HG02981 (cell line): ENCODE data around the gene PPP1R14C.

Source experiments
- ATAC-seq: cut with Tn5 transposase; IDR thresholded peaks from one replicate; pipeline ENCODE4 v1.9.1; 2021; ENCODE audit warnings: mild to moderate bottlenecking, moderate library complexity; ENCODE audit not compliant: unreplicated experiment

PPP1R14C gene

GRCh38 chr6:150142670-150143515 lies at the start of gene PPP1R14C:
TSS of gene PPP1R14C (plus strand) at chr6:150143044. CDS start at chr6:150143193, 149 bp downstream.
- ATAC-seq, result no peak

DNA sequence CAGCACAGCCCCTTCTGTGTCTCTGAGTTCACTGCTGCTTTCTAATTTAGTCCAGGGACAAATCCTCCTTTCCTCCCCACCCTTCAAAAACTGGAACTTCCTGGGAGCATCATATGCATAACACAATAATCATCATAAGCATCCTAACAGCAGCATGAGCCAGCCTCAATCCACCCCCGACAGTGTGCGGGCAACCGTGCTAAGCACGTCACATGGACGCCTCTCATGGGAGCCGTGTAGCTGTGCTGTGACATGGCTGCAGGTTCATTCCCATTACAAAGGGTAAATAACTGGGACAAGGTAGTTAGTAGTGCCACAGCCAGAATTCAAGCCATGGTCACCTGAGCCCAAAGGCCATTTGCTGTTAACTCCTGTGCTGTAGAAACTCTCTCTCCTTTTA lies 49.4 kb upstream of the PPP1R14C start:
- no peak for ATAC-seq

DNA sequence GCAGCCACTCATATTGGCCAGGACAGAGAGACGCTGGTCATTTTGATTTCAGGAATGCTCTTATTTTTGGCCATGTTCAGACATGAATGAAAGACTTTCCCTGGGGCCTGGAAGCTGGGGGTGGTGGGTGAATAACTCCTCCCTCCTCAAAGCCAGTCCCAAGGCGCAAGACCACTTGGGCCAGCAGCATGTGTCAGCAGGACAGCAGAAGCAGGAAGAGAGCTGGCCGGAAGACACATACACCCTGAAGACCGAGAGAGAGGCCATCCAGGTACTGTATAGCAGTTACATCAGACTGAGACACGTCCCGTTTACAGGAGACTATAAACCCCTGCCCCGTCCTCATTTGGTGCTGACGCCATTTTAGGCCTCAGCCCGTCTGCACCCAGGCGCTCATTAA lies 44.7 kb upstream of the PPP1R14C start:
- ATAC-seq, result no peak

DNA sequence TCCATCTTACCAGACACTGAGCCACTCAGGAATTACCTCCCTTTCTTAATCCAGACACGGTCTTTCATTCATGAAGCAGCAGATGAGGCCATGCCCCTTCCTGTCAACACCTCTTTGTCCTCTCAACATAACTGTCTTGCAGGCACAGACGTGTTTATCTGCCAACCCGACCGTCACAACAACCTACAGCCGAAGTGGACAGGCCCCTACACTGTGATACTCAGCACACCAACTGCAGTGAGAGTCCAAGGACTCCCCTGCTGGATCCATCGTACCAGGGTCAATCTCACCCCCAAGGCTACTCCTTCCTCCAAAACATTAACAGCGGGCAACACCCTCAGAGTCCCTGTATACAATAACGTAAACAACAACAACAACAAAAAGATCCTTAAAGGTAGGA lies 43.3 kb upstream of the PPP1R14C start:
- ATAC-seq, result no peak

DNA sequence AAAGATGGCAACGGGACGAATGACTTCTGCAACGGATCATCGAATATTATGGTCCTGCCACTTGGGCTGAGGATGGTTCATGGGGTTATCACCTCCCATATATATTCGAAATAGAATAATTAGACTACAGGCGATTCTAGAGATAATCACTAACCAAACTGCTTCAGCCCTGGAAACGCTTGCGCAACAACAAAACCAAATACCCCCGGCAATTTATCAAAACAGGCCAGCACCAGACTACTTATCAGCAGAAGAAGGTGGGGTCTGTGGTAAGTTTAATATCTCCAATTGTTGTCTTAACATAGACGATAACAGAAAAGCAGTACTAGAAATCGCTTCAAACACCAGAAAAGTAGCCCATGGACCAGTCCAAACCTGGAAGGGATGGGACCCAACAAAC lies 42.9 kb upstream of the PPP1R14C start:
- ATAC-seq, result no peak

GRCh38 chr6:150100745-150101144 lies 42.1 kb upstream of the PPP1R14C start:
- ATAC-seq, result no peak

DNA sequence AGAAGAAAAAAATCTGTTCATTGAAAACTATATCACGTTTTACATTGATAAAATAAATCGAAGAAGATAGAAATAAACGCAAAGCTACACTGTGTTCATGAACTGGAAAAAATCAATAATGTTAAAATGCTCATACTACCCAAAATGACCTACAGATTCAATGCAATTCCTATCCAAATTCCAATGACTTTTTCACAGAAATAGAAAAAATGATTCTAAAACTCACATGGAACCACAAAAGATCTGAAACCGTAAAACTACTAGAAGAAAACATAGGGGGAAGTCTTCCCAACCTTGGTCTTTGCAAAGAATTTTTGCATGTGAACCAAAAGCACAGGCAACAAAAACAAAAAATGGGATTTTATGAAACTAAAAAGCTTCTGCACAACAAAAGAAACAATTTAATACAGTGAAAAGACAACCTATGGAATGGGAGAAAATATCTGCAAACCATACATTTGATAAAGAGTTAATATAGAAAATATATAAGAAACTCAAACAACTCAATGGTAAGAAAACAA lies 40.0 kb upstream of the PPP1R14C start:
- ATAC-seq, result no peak

- no peak for ATAC-seq
Measured at GRCh38 chr6:150112233-150112632, 30.6 kb upstream of the PPP1R14C start.

DNA sequence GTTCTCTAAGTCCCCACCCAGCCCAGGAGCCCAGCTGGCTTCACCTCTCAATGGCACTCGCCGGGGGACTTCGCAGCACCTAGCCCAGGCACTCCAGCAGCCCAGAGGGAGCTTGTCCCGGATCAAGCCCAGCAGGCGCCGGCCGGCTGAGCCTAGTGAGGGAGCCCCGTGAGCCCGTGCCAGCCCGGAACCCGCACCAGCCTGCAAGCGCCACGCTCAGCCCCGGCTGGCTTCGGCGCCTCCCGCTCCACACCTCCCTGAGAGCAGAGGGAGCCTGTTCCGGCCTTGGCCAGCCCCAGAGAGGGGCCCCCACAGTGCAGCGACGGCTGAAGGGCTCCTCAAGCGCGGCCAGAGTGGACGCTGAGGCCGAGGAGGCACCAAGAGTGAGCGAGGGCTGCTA lies 27.1 kb upstream of the PPP1R14C start:
- no peak for ATAC-seq

- no peak for ATAC-seq
Measured at GRCh38 chr6:150116200-150116800, 26.5 kb upstream of the PPP1R14C start.

DNA sequence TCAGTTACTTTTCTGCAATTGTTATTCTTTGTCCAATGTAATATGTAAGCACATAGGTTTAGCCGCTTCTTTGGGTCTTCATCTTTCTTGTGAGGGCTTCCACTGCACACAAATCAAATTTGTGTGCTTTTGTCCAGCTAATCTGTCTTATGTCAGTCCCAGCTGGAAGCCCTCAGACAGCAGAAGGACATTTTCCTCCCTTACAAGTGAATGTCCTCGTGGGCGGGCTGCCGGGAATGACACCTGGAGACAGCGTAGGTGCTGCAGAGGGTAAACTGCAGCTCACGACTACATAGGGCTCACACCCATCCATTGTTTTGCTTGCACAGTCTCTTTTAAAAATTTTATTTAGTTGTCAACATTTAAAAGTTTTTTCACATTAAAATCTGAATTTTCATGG lies 24.6 kb upstream of the PPP1R14C start:
- no peak for ATAC-seq

DNA sequence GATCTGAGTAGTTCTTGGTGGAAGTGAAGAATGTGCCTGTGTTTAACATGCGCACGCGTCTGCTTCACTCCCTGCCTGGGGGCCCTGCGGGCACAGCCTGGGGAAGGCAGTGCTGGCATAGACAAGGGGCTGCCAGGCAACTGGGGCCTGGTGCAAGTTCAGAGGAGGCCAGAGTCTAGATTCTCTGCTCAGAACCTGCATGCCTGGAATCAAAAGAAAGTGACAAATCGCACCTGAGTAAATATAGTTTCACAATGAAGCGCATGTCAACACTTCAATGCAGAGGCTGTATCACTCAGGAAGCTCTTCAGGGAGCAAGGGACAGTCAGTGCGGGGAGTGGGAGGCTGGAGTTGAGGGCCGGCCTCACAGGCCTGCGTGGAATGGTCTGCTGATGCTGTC lies 24.2 kb upstream of the PPP1R14C start:
- no peak for ATAC-seq

DNA sequence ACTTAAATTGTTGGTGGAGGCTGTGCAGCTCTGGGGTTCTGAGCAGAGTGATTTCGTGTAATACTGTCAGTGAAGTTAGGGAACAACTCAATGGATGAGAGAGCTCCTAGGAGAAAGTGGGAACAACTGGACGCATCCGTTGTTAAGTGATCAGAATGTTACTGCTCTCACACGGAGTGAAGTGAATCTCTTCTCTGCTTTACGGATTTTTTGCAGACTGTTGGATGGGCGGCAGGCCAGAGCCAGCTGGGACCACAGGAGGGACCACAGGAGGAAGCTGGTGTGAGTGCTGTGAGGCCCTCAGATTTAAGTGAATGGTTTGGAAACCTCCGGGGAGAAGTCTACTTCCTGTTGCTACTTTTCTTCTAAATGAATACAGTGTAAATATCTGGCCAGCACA lies 23.7 kb upstream of the PPP1R14C start:
- no peak for ATAC-seq

DNA sequence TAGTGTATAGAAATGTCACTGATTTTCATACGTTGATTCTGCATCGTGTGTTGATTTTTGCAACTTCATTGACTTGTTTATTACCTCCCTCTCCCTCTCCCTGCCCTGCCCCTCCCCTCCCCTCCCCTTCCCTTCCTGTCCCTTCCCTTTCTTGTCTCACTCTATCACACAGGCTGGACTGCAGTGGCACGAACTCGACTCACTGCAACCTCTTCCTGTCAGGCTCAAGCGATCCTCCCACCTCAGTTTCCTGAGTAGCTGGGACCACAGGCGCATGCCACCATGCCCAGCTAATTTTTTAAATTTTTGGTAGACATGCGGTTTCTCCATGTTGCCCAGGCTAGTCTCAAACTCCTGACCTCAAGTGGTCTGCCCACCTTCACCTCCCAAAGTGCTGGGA lies 19.2 kb upstream of the PPP1R14C start:
- ATAC-seq, result no peak

GRCh38 chr6:150124235-150124634 lies 18.6 kb upstream of the PPP1R14C start:
- ATAC-seq, result no peak

DNA sequence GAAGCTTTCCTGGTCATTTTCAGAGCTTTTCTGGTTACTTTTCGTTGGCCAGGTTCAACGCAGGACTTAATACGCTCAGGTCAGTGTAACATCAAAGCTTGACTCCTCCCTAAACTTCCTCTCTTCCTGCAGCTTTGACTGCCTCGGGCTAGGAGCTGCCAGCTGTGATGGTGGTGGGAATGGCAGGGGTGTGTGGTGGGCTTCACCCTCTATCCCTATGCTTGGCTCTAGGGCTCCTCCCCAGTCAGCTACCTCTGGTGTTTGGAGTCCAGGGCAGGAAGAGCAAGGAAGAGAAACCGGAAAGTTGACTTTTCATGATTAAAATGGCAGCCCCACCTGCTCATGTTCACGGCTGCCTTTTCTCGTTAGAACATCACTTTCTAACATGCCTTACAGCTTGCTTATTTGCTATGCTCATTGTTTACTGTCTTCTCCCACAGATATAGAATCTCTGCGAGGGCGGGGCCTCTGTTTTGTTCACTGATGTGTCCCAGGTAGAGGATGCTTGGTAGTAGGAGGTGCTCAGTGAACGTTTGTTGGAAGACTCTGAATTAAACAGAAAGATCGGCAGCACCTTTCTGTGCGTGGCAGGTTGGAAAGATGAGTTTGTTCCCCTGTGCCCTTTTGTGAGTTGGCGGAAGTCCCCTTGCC lies 16.1 kb upstream of the PPP1R14C start:
- ATAC-seq, result no peak

- no peak for ATAC-seq
Measured at GRCh38 chr6:150128425-150128824, 14.4 kb upstream of the PPP1R14C start.

GRCh38 chr6:150129616-150130505 lies 13.0 kb upstream of the PPP1R14C start:
- ATAC-seq, result no peak

DNA sequence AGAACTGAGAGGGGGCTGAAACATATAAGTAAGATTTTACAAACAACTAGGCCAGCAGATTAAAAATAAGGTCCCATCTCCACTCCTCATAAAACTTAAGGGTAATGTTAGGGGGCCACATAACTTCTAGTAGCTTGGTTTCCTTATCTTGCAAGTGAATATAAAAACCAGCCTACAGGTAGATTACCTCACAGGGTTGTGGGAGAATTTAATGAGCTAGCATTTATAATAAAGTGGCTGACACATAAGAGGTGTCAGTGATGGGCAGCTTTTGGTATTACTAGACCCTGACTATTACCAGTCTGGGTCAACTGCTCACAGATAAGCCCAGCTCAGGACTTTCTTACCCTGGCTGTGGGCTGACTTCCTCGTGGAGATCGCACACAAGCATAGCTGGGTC lies 9.2 kb upstream of the PPP1R14C start:
- ATAC-seq, result no peak

DNA sequence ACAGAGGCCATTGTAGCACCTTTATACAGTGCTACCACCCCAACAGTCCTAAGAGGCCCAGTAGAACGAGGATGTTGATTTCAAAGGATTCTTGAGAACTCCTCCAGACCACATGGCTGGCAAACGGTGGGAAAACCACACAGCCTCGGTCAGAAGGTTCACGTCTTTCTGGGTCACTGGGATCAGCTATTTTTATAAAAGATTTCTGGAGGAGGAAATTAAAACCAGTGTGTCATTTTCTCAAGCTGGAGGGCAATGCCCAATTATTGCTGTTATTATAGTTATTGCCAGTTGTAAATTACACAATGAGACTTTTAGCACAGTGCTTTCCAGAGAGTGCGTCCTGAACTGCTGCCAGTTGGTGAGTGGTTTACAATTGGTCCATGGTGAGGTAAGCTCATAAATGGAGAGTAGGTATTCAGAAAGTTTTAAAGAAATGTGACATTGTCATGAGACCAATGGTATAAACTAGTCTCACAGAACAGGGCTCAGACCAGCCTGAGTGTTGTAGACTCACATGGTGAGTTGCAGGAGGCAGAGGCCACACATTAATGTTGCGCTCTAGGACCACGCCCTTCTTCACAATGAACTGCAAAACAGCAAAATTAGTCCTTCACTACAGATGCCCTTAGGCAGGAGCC lies 8.4 kb upstream of the PPP1R14C start:
- no peak for ATAC-seq
